ENCODE data around the gene NKAPL.

NKAPL gene

GRCh38 chr6:28258877-28259777 is at the start of gene NKAPL:
TSS of gene NKAPL (plus strand) at chr6:28259297. CDS start at chr6:28259372, 75 bp downstream.
- DNase-seq, result peak; percentile 70

- no peak for DNase-seq
These were observed 49.2 kb upstream of the NKAPL start for GRCh38 chr6:28209753-28210535.

- DNase-seq, result no peak
These were observed 47.1 kb upstream of the NKAPL start for GRCh38 chr6:28211840-28212509.

DNA sequence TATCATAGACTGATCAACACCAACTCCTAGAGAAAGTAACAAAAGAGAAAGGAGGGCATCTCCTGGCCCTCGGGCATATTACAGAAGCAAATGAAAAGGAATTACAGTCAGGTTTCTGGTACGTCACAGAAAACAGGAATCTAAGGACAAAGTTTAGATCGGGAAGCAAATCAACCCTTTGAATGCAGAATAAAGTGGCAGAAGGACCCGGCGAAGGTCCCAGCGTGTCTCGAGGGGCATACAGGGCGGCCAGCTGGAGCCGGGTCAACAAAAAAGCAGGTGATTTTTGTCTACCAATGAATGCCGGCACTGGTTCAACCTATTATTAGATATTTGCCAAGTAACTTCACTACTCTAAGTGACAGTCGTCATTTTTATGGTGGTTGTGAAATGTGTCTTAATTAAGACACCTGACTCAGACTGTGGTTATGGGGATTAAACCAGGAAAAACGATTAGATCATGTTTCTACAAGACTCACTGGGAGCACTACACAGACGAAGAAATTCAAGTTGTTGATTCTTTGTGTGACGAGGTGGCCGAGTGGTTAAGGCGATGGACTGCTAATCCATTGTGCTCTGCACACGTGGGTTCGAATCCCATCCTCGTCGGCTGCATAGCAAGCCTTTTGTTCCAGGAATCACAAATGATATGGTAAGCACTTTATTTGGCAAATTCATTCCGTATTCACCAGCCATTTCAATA is 46.4 kb upstream of the NKAPL start:
- peak; percentile 85 for DNase-seq

- DNase-seq, result no peak
These were observed 45.9 kb upstream of the NKAPL start for GRCh38 chr6:28213213-28213523.

DNA sequence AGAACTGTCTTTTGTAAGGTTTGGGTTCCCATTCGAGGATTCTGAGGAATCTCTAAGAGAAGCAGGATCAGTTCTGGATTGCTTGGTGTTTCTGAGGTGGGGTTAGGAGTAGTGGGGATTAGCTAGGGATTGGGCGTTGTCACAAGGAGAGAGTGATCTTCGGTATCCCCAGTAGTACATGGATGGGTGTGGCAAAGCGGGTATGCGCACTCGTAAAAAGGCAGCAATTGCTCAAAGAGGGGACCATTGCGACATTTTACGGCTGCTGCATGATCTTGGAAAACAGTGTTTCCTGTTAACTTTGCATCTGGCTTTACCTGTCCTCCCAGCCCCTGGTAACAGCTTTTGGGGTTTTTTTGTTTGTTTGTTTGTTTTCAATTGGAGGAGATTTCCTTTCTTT is 43.7 kb upstream of the NKAPL start:
- DNase-seq, result no peak

DNA sequence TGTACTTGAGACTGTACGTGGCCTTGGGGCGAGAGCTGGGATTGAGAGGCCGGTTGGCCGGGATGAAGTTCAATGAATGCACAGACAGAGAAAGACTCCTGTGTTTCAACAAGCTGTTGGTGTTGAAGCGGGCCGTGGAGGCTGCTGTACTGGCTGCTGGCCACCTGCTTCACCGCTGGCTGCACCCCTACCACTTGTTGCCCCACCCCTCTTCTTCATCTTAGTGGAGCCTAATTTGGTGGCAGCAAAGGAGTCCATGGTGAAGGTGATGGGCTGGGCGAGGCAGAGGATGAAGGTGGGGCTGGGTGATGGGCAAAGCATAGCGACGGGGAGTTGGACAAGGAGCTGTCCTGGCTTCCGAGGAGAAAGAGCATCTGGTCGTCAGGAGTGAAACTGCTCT is 41.2 kb upstream of the NKAPL start:
- no peak for DNase-seq

- DNase-seq, result peak; percentile 71
These were observed 40.5 kb upstream of the NKAPL start for GRCh38 chr6:28218312-28219248.

DNA sequence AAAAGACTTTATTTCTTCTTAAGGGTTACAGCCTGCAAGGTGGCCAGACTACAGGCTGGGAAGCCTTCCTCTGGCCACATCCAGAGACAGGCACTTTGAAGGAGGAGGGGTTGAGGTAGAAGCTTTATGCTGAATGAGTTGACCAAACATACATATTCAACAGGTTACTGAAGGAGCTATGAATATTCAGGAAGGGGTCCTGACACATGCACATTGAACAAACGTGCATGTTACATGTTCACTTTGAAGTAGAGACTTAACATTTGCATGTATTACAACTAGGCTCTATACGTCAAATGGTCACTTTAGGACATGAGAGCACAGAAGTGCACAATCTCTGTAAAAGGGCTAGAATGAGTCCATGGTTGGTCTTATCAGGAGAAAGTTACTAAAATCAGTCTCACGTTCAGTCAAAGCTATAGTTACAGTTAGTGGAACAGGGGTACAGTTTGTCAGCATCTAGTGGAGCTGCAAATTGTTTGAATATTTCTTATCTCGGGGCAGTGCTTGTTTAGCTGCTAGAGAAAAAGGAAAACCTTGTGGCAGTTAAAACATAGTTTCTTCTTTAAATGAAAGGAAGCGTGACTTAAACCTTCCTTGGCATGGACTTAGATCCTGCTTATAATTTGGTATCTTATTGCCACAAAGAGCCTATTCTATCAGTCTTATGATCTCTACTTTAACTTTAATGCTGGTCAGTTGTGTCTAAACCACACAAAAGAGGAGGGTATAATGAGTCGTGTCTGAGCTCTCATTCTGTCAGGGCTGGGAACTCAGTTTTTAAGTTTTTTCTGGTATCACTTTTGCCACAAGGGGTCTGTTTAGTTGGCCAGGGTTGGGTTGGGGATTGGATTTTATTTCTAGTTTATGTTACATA is 38.6 kb upstream of the NKAPL start:
- DNase-seq, result no peak

DNA sequence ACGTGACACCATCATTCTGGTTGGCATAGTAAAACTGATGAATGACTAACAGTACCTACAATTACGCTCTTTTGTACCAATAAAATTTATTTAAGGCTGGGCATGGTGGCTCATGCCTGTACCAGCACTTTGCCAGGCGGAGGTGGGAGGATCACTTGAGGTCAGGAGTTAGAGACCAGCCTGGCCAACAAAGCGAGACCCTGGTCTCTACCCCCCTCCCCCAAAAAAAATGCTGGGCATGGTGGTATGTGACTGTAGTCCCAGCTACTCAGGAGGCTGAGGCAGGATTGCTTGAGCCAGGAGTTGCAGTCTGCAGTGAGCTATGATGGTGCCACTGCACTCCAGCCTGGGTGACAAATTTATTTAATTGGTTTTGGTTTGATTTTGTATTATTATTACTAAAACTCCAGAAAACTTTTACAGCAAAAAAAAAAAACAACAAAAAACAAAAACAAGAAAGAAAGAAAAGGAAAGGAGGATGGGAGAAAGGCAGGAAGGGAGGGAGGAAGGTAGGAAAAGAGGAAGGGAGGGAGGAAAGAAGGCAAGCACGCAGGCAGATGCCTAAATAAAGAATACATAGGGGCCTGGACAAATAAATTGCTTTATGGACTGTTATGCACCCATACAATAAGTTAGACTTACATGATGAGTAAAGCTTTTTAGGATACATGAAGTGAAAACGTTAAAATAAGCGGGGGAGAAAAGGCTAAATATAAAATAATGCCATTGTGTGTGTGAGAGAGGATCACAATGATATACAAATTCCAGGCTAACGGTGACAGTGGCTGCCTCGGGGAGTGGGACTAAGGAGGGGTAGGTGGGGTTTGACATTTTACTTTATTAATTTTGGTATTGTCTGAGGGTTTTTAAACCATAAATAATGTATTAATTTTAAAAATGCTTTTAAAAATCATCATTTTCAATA is 34.7 kb upstream of the NKAPL start:
- DNase-seq, result no peak

DNA sequence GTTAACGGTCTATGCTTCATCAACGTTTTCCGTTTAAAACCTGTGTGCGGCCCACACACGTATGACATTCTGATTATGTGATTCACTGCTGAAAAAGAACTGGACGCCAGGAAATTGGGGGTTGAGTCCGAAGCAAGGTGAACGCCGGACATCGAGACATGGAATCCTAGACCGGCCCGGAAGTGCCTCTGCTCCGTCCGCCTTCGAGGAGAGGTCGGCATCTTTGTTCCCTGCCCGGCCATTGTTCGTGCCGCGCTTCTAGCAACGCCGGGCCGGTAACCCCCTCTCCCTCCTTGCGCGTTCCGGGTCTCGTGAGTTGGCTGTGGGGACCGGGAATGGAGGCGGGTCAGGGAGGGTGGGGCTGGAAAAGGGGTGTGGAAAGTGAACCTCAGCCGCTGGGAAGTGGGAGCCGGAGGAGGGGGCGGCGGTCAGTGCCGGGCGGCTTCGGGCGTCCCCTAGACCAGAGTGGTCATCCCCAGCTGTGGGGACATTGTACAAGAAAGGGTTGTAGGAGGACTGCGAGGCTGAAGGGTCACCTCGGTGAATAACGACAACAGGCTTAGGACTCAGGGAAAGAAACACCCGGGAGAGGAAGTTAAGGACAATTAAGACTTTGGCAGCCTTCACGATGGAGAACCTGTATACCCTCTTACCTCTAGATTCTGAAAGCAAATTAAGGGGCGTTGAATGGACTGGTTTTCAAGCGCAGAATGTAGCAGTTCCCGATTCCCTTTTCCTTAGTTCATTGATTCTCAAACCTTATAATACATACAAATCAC is 33.9 kb upstream of the NKAPL start, which contains the start of gene ZSCAN9:
TSS of gene ZSCAN9 (plus strand) at position 220 of the 779 bp plus-strand sequence. CDS start 1,810 bp downstream, outside the sequence.
- peak; percentile 90 for DNase-seq

DNA sequence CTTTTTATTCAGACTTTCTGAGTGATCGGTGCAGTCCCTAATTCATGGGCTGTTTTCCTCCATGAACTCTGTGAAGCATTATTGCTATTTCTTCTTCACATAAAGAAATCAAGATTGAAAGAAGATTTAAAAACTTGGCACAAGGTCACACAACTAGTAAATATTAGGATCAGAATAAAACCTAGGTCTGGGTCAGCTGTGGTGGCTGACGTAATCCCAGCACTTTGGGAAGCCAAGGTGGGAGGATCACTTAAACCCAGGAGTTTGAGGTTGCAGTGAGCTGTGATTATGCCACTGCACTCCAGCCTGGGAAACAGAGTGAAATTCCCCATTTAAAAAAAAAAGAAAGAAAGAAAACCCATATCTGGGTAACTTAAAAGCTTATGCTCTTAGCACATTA is 32.6 kb upstream of the NKAPL start:
- DNase-seq, result no peak

- DNase-seq, result no peak
These were observed 26.3 kb upstream of the NKAPL start for GRCh38 chr6:28232785-28233184.

DNA sequence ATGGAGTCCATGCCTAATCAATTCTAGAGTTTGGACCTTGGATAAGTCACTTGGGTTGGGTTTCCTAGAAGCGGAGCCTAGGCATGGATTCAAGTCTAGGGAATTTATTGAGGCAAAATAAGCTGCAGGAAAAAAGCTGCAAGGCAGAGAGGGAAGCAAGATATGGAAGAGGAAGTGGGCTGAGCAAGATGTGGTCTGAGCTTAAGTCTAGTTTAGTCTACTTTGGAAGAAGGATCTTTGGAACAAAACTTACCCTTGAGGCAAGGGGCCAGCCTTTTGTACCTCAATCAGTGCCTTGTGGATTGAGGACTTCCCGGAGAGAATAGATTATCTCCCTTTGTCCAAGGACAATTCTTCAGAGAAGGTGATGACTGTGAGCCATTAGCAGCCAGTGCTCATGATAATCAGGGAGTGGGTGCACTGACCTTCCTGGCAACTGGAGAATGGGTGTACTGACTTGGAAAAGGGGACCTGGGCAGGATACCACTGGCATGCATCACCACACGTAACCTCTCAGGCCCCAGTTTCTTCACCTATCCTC is 23.1 kb upstream of the NKAPL start:
- no peak for DNase-seq

DNA sequence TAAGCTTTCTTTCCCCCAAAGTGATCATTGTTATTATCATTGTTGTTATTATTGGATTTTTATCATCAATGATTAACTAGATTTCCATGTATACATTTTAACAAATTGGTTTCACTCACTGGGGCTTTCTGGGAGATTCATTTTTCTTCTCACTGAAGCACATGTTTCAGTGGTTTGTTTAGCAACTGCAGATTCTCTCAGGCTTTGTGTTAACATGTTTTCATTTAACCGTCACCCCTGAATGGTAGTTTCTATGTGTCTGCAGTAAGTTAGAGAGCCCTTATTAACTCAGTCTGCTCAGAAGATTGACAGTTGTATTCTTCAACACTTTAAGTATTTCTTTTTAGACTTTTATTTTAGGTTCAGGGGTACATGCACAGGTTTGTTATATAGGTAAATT is 19.5 kb upstream of the NKAPL start:
- no peak for DNase-seq

DNA sequence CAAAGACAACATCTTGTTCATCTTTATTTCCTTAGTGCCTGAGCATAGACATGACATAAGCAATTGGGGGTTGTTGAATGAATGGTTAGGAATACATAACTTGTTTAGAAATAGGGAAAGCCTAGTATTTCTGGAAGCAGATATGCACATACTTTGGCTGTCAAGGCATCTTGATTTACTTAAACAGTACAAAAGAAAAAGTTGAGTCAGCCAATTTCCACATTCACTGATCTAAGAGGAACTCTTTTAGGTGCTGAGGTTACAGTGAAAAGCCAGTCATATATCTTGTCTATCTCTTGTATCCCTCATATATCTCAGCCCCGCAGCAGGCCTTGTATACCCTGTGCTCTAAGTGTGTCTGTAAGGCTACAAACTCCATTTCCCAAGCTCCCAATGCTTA is 18.6 kb upstream of the NKAPL start:
- no peak for DNase-seq

- no peak for DNase-seq
These were observed 15.2 kb upstream of the NKAPL start for GRCh38 chr6:28243946-28244345.

DNA sequence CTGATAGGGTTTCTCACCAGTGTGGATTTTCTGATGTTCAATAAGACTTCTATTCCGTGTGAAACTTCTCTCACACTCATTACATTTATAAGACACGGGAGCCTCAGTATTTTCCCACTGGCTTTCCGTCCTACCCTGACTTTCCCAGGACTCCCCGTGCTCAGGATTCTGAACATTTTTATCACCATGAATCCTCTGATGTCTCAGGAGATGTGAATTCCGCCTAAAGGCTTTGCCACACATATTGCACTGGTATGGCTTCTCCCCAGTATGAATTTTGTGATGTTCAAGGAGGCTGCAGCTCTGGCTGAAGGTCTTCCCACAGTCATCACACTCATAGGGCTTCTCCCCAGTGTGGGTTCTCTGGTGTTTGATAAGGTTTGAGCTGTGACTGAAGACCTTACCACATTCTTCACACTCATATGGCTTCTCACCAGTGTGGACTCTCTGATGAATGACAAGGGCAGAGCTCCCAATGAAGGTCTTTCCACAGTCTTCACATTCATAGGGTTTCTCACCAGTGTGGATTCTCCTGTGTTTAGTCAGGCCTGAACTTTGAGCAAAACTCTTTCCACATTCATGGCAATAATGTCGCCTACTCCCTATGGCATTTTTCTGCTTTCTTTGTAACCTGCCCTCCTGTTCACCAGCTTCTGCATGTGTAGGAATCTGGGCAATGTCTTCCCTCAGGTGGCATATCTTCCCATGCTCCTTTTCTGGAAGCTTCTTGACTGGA is 13.7 kb upstream of the NKAPL start:
- DNase-seq, result no peak

All from fibroblast of upper back skin (primary cell).